ENCODE measurements around the gene GAS5. TPM values are rescaled to one million over a fixed set of nuclear protein-coding genes. Genes with fewer than 3 reads are reported as not detected.

The GAS5 gene
- total and polyA plus RNA-seq, 9 of the 15 experiments (the other 6 are each of a cell fraction or from before 2014, with no cell fraction given) = 565 to 1,860 (median 1,006) TPM

GRCh38 chr1:173861731-173862145, 6.1 kb downstream of the GAS5 start:
- intact Hi-C loops (cut with micrococcal nuclease) = no loop called here
- 62% methylated on average over 7 of the region's 7 CpGs for WGBS (ENCODE audit: insufficient coverage, low coverage, missing lambda C conversion rate)
- CTCF ChIA-PET (ENCODE audit: low intra/inter-chr PET ratio) = no interaction called here
- Histone ChIP-seq H3K9me1 (ENCODE audit: control insufficient read depth, insufficient read depth, low read length) (peaks cover 2% of the 10 kb centered on the region), H3K36me3 (ENCODE audit: control insufficient read depth, insufficient read depth, low read length) (peaks cover 72% of the 10 kb centered on the region), H3K27me3 (ENCODE audit: control insufficient read depth in 2 of 2, insufficient read depth in 2 of 2, low read length in 2 of 2) (no peaks in the 10 kb centered on the region; a peak in 1 of 5 replicates), H3K4me3 (no peak overlapping the region), H3K4me1 (replicated peaks in 1 of 2; ENCODE audit: control insufficient read depth in 2 of 2, insufficient read depth in 2 of 2, low read length in 2 of 2) (peaks cover 0 to 9% of the 10 kb centered on the region in 2 experiments; a peak in 2 of 5 replicates), H3K4me2 (ENCODE audit: insufficient read depth, low read length) (no peak overlapping the region), H4K20me1 (replicated peaks; ENCODE audit: control insufficient read depth, insufficient read depth, low read length) (peaks cover 41% of the 10 kb centered on the region), H3K9ac (ENCODE audit: insufficient read depth in 1 of 2, low read depth in 2 of 2, low read length in 2 of 2) (no peak overlapping the region), H2AFZ (ENCODE audit: low read depth, low read length) (no peak overlapping the region), H3K27ac (ENCODE audit: extremely low read depth, low read depth, low read length) (peak overlapping the region; percentile 25; the same call in 1 of the 3 replicates), H3K79me2 (ENCODE audit: control insufficient read depth, insufficient read depth, low read length) (peaks cover 35% of the 10 kb centered on the region), H3K9me3 (replicated peaks; ENCODE audit: control insufficient read depth, insufficient read depth, low read depth, low read length) (no peaks in the 10 kb centered on the region)
- POLR2A ChIA-PET = interaction anchor here (0.6 to 9.7 kb wide), 4 partner anchors 8 to 219 kb away, joined by 3 to 183 read pairs (median 34); no protein-coding TSS in a partner anchor
- ATAC-seq = peak; percentile 35
- in situ Hi-C loops (cut with MboI) = no loop called here
- FAIRE-seq = no peak
- BruUV-seq (replicated peaks) = no TSS peak
- peak in 1 of 4 experiments; percentile 64 for DNase-seq (ENCODE audit: extremely low read depth in 1 of 4, low spot score in 3 of 4)
- peak; percentile 71 for TF ChIP-seq PML (IDR thresholded peaks at IDR 0.05; ENCODE audit: low read length)
- no peak for TF ChIP-seq SAP30 (IDR thresholded peaks at IDR 0.05; ENCODE audit: borderline replicate concordance, insufficient read depth, low read depth, low read length, poor library complexity, severe bottlenecking)
- TF ChIP-seq GMEB1 (CRISPR knock-in tag; IDR thresholded peaks at IDR 0.05) = no peak
- peak; percentile 26; the same call in 1 of the 2 replicates for TF ChIP-seq ZNF324 (CRISPR knock-in tag; IDR thresholded peaks at IDR 0.05)
- TF ChIP-seq ZNF551 (CRISPR knock-in tag; IDR thresholded peaks at IDR 0.05) = peak; percentile 13; the same call in 1 of the 2 replicates
- peak; percentile 69 for TF ChIP-seq POLR2H (tag; IDR thresholded peaks at IDR 0.05; ENCODE audit: low read depth)
- TF ChIP-seq ZNF354B (CRISPR knock-in tag; IDR thresholded peaks at IDR 0.05) = no peak
- no peak for TF ChIP-seq NCOA2 (IDR thresholded peaks at IDR 0.05; ENCODE audit: partially characterized antibody in 2 of 2)
- TF ChIP-seq SRSF1 (IDR thresholded peaks at IDR 0.05; ENCODE audit: low read depth, low read length) = no peak
- TF ChIP-seq SRSF3 (IDR thresholded peaks at IDR 0.05; ENCODE audit: insufficient read depth, low read length) = no peak
- TF ChIP-seq PCBP1 (IDR thresholded peaks at IDR 0.05; ENCODE audit: low read depth, low read length, poor library complexity, severe bottlenecking) = no peak
- TF ChIP-seq ETS2 (tag; IDR thresholded peaks at IDR 0.05; ENCODE audit: borderline replicate concordance, poor library complexity, severe bottlenecking) = no peak
- no peak for TF ChIP-seq ZC3H4 (CRISPR knock-in tag; IDR thresholded peaks at IDR 0.05; ENCODE audit: borderline replicate concordance)
- TF ChIP-seq, protein P1, sequence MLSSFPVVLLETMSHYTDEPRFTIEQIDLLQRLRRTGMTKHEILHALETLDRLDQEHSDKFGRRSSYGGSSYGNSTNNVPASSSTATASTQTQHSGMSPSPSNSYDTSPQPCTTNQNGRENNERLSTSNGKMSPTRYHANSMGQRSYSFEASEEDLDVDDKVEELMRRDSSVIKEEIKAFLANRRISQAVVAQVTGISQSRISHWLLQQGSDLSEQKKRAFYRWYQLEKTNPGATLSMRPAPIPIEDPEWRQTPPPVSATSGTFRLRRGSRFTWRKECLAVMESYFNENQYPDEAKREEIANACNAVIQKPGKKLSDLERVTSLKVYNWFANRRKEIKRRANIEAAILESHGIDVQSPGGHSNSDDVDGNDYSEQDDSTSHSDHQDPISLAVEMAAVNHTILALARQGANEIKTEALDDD (IDR thresholded peaks at IDR 0.05) = 0 out of 2 replicates have a peak, but pooled peaks have one; percentile 3
- peak; percentile 30; the same call in 1 of the 2 replicates for TF ChIP-seq CREB1 (IDR thresholded peaks at IDR 0.05)
- no peak for TF ChIP-seq CREB1 (CRISPR knock-in tag; IDR thresholded peaks at IDR 0.05)
- TF ChIP-seq ZNF57 (CRISPR knock-in tag; IDR thresholded peaks at IDR 0.05) = no peak
- TF ChIP-seq CTCFL (IDR thresholded peaks at IDR 0.05; ENCODE audit: borderline replicate concordance, insufficient read depth, low read depth, low read length, poor library complexity, severe bottlenecking) = no peak
- TF ChIP-seq HDAC8 (tag; IDR thresholded peaks at IDR 0.05) = no peak
